Measurements from ENCODE around the gene OR13J1.
"Not testable (repeated sequence)": the region's sequence is repeated elsewhere in the genome, so short reads cannot be mapped to it uniquely, and the experiment has no call there.

The OR13J1 gene, protein sequence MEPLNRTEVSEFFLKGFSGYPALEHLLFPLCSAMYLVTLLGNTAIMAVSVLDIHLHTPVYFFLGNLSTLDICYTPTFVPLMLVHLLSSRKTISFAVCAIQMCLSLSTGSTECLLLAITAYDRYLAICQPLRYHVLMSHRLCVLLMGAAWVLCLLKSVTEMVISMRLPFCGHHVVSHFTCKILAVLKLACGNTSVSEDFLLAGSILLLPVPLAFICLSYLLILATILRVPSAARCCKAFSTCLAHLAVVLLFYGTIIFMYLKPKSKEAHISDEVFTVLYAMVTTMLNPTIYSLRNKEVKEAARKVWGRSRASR

DNA sequence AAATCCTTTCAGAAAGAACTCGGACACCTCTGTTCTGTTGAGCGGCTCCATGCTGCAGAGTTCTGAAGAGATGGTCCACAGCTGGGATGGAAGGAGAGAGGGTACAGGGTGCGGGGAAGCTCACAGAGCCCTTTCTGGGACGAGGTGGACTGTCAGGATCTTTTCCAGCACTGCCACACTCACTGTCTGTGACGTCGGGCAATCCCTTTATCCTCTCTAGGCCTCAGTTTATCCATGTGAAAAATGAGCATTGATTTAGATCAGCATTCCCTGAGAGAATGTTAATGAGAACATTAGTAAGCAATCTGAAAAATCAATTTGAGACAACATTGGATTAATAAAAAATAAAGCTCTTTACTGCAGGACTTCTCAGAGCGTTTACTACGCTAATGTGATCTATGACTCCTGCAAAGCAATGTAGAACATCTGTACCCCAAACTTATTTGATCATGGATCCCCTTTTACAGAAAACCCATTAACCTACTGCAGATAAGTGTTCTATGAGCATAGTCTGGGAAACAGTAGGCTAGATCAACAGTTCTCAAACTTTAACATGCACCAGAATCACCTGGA is at the start of gene OR13J1:
Gene OR13J1, minus strand, starts transcription at position 51 of the 573 bp plus-strand sequence. Its CDS starts 0 bp downstream, at position 51.
- DNase-seq, result no peak

DNA sequence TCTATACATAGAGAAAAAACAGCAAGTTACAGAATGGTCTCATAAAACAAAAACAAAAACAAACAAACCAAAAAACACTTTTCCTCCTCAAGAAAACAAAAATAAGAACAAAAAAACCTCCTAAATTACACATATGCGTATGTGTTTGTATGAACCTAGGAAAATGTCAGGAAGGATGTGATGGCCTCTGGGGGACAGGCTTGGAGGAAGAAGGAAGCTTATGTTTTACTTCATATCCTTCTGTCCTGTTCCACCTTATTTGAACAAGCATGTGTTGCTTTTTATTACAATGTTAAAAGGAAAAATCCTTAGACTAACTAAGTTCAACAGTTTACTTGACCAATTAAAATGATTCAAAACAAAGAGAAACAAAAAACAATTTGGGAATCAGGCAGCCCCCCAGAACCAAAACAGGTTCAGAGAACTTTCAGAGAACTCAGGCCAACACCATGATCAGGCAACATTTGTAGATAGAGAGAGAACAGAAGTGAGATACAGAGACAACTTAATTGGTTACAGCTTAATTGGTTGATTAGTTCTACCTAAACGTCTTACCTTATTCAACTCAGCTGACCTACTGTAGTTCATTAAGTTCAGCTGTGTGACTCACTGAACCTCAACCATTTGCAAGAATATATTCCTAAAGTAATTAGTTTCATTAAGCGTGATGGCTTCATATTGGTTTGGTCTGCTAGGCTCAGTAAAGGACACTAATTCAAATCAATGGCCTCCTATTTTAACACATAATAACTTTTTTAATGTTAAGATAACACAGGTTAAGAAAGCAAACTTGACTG is 49.2 kb upstream of the OR13J1 start:
- DNase-seq, result no peak

DNA sequence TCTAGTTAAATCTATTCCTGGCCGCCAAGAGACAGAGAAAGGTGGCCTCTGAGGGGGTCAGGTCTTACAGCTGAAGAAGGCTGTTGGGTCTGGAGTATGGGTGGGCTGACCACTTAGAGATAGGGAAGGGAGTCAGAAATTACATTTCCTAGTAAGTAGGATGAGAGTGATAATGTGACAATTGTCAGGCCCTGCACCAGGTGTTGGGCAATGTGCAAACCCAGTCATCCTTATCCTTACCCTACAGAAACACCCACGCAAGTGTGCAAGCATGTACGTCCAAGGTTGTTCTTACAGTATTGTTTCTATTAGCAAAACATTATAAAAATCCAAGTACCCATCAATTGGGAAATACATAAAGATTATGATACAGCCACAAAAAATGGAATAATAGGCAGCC is 48.6 kb upstream of the OR13J1 start:
- no peak for DNase-seq

DNA sequence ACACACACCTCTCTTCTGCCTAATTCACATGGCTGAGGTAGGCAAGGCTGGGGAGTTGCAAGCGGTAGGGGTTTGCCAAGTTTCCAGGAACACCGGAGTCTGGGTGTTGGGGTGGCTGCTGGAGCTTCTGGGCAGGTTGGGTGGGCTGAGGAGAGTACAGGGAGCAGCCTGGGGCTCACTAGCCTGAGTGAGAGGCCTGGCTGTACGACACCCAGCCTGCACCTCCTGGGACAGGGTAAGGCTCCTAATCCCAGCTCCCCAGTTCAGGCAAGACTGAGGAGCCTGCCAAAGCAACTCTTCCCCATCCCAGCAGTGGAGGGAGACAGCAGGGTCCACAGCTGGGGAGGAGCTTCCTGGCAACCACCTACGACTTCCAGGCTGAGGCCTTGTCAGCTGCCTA is 47.1 kb upstream of the OR13J1 start:
- no peak for DNase-seq

DNA sequence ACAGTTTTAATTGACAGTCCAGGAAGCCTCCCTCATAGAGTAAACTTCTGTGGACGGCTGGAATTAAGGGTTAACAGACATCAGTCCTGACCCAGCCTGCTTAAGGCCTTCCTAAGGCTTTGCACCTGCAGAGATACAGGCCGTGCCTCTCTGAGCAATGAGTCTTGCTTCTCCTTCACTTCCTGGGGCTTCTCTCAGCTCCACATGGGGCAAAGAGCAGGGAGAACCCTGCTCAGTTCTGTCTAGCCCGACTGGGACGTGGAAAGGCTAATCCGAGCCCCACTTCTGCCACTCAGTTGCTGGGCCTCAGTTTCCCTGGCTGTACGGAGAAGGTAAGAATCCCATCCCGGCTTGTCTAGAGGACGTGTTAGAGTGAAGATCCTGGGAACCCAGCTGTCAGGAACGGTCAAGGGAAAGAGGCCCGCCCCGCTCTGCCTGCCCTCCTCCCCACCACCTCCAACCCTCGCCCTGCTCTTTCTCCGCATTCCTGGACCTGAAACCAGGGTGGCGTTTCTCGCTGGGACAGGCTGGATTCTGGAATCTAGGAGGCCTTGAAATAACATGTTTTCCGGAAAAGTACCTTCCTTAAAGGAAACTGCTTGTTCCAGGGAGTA is 45.6 kb upstream of the OR13J1 start:
- no peak for DNase-seq

DNA sequence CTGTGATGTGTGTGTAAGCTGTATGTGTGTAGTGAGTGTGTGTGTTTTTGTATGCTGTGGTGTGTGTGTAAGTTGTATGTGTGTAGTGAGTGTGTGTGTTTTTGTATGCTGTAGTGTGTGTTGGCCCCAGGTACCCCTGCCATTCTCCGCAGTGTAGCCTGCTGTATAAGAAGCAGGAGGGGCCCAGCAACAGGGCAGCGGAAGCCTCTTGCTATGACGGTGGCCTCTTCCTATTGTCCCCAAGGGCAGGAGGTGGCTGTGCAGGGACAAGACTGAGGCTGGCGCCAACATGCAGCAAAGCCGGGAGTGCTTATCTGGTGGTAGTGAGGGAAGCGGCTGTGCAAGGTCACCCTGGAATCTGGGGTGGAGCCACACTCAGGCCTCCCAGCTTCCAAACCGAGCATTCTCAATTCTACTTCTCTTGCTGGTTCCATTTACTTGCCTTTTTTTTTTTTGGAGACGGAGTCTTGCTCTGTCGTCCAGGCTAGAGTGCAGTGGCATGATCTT is 44.2 kb upstream of the OR13J1 start:
- DNase-seq, result no peak

DNA sequence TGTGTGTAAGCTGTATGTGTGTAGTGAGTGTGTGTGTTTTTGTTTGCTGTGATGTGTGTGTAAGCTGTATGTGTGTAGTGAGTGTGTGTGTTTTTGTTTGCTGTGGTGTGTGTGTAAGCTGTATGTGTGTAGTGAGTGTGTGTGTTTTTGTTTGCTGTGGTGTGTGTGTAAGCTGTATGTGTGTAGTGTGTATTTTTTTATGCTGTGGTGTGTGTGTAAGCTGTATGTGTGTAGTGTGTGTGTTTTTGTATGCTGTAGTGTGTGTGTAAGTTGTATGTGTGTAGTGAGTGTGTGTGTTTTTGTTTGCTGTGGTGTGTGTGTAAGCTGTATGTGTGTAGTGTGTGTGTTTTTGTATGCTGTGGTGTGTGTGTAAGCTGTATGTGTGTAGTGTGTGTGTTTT is 43.2 kb upstream of the OR13J1 start:
- not testable (repeated sequence) for DNase-seq

DNA sequence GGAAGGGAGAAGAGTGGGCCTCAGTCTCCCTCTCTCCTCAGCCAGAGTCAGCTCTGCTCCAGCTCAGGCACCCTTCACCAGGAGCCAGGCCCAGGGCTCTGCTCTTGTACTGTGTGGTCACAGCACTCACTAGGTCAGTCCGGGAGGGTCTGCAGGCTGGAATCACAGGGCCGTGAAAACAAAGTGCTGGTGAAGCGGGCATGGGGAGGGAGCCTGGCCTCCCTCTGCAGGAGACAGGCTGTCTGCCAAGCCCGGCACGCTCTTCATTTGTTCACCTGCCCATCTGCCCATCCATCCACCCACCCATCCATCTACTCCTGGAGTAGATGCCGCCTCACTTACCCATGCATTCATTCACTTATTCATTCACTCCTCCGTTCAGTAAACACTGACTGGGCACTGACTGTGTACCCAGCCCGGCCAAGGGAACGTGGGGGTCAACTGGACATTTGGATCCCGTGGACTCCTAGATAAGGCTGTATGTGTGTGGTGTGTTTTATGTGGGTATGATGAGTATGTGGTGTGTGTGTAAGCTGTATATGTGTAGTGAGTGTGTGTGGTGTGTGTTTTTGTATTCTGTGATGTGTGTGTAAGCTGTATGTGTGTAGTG is 42.7 kb upstream of the OR13J1 start:
- no peak for DNase-seq

DNA sequence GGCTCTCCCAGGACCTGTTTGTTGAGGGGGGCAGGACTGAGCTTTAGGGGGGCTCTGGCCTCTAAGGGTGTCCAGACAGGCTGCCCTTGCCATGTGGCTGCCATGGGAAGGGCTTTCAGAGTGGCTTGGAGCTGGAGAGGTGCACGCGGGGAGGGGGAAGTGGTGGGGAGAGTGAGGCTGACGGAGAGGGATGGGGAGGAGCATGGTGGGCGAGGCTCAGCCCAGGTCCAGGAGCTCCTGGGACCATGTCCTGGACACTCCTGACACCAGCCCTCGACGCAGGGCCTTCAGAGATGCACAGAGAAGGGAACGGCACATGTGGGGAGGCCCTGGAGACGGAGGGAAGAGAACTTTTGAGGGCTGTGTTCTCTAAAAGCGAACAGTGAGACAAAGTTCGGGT is 41.5 kb upstream of the OR13J1 start:
- no peak for DNase-seq

DNA sequence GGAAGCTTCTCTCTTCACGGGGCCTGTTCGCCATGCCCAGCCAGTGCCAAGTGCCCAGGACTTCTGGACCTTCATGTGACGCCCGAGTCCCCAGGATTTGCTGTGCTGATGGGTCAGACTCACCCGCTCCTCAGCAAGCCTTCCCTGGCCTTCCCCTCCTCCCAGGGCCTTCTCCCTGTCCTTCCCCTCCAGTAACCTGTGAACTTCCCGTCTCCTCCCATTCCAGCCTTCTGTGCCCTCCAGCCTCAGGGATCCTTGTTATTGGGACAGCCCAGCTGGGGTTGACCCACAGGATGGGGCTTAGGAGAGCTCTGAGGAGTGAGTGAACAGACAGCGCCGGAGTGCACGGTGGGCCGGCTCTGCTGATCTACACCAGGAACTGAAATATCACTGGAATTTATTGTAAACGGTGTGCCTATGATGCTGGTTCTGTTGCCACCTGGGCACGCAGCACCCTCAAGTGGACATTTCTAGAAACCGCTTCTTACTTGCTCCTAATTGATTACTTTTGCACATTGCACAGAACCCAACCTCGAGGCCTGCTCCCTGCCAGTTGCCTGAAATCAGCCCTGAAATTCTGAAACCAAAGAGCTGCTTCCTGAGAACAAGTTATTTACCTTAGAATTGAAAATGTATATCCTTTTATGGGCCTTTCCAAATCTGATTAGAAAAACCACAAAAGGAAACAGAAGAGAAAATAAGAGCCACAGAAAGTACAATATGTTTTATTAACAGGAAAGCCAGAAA is 40.6 kb upstream of the OR13J1 start:
- DNase-seq, result no peak

DNA sequence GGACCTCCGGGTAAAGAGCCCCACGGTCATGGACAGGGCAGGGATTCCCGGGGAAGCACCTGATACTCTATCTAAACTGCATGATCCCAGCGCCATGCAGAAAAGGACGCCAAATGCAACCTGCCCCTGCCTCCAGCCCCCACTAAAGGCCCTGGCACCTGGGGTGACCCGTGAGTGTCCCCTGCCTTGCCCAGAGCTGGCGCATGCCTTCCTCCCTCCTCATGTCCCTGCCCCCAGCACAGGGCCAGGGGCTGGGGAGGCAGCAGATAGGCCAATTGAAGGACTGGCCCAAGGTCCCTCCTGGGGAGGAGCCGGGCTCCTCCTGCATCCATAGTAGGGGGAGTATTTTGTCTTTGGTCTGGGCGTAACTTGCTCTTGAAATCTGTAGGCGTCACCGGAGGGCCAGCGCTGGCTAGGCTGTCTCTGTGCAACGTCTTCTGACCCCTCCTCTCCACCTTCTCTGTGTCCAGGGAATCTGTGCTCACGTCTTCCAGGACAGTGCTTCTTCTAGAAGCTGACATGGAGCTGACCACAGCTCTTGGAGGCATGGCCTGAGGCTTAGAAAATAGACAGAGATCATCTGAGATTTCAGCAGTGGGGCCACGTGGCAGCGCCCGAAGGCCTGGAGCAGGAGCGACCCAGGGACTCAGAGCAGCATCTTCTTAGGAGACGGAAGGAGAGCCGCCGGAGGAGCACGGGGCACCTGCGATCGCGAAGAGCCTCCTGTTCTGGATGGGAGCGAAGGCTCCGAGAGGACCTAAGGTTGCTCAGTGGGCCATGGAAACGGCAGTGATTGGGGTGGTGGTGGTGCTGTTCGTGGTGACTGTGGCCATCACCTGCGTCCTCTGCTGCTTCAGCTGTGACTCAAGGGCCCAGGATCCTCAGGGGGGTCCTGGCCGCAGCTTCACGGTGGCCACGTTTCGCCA is 39.7 kb upstream of the OR13J1 start:
- DNase-seq, result no peak

DNA sequence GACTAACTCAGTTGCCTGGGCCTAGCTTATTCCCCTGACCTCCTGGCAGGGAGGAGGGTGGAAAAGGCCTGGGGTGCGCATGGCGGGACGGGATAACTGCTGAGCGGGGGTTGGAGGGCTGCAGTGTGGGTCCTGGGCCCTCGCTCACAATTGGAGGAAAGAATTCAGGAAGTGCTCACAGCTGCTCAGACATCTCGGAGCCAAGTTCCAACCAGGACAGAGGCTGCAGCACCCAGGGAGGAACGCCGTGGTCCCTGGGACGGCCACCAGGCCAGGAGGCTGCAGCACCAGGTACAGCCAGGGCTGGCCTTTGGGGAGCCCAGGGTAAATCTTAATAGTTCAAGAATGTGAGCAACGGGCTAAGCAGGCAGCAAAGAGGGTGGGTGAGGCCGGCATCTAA is 39.1 kb upstream of the OR13J1 start, which contains the start of gene SPAAR:
Gene SPAAR, plus strand, starts transcription at position 217 of the 400 bp plus-strand sequence. CDS start 974 bp downstream, outside the sequence.
- no peak for DNase-seq

DNA sequence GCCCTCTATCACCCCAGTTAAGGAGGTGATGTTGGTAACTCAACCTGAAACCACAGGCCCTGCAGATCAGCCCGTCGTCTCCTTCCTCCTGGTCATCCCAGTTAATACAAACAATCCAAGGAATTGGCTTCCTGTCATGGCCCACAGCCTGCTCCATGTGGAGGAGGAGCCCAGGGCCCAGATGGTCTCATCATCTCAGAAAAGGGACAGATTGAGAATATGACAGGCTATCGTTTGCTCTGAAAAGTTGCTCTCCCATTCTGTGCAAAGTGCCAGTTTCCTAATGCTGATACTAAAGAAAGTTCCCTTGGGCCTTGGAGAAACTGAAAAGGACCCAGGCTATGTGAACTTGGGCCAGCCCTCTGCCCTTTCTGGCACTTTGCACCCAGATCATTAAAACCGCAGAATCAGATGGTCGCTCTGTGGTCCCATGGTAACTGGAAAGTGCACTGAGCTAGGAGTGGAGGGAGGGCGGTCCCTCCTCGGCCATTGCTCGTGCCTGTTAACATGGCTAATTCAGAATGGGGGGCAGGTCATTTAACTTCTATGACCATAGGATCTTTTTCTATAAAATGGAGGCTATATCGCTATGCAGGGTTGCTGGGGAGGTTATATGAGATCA is 38.4 kb upstream of the OR13J1 start:
- DNase-seq, result no peak

DNA sequence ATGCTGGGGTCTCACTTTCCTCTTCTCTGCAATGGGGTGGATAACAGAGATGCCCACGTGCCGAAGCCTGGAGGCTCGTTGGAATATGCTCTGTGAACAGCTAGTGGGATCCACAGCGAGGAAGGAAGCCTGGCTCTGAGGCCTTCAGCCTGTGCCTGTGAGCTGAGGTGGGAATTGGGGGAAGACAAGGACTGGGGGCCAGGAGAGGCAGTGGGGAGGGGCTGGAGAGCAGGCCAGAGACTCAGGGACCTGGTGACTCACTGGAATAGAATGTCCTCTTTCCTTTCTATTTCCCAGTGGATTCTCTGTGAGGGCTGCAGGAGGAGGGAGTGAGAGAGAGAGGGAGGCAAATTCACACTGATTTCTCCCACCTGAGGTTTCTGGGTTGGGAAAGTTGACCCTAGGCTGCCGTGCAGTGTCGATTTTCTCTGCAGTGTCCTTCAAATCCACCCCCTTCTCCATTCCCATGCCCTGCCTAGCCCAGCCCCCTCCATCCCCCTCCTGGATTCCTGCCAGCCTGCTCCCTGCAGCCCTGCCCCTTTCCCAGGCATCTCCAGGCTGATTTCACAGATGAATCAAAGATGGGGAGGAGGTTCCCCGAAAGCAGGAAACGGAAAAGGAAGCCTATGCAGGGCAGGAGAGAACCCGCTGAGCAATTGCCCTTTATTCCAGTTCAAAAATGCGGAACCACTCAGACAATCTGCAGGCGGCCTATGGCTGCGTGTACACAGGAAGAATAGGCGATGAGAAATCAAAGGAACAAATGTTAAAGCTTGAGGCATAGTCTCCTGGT is 37.7 kb upstream of the OR13J1 start:
- DNase-seq, result peak in 5 of 56 donors; percentile 8 to 49 (median 26)

DNA sequence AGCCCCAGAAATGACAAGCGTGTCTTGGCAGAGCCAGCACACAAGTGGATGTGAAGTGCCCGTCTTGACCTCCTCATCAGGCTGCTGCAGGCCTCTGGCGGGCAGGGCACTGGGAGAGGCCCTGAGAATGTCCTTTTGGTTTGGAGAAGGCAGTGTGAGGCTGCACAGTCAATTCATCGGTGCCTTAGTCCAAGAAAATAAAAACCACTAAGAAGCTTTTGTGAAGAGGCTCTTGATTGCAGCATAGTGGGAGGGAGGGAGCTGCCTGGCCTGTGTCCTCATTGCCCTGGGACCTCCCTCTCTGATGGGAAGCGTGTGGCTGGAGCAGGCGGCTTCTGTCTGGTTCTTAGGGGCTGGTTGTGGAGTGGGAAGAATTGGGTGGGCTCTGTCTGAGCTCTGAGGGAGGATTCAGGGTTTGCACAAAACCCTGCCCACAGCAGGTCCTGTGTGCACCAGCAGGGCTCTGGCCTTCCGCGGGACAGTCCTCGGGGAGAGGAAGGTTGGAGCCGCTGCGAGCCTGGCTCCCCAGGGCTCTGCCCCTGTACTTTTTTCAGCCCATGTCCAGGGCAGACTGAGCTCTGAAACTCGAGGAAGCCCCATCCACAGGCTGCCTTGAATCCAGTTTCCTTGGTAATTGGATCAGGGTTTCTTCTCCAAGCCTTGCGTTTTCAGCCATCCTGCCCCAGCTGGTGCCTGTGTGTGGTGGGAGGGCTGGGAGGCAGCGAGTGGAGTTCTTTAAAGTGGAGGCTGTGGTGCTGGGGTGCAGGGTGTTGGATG is 36.9 kb upstream of the OR13J1 start:
- no peak for DNase-seq

DNA sequence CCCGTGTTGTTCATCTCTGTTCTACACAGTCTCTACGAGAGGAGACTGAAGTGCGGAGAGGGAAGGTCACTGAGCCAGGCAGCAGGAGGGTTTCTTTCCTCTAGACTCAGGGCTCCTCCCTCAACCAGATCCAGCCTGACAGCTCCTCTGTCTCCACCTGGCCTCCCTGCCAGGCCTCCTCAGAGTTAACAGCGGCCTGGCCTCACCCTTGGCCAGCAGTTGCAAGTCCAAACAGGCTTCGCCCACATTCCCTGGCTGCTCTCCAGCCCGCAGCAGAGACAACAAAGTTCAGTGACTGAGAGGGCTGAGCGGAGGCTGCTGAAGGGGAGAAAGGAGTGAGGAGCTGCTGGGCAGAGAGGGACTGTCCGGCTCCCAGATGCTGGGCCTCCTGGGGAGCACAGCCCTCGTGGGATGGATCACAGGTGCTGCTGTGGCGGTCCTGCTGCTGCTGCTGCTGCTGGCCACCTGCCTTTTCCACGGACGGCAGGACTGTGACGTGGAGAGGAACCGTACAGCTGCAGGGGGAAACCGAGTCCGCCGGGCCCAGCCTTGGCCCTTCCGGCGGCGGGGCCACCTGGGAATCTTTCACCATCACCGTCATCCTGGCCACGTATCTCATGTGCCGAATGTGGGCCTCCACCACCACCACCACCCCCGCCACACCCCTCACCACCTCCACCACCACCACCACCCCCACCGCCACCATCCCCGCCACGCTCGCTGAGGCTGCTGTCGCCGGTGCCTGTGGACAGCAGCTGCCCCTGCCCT is 35.9 kb upstream of the OR13J1 start, which contains the start of gene HRCT1:
Gene HRCT1, plus strand, starts transcription at position 291 of the 768 bp plus-strand sequence. Its CDS starts 86 bp downstream, at position 377.
- DNase-seq, result peak in 6 of 56 donors; percentile 9 to 46 (median 24)
